Fibroblast of skin of left biceps (primary cell): Measurements from ENCODE around the gene EIF4E.
"Not testable (repeated sequence)": the region's sequence is repeated elsewhere in the genome, so short reads cannot be mapped to it uniquely, and the experiment has no call there.

Source experiments
- DNase-seq, 2 experiments: peaks; one replicate each; pipeline ENCODE4 v3.0.0-alpha.2; 2013; ENCODE audit warnings: low read depth in 2 of 2

EIF4E gene

GRCh38 chr4:98928505-98929340 is at the start of gene EIF4E:
EIF4E (minus strand) TSS chr4:98929133; CDS start chr4:98929112, 21 bp downstream.
- DNase-seq: peak; percentile 98

GRCh38 chr4:98977557-98977956 is 48.6 kb upstream of the EIF4E start:
- DNase-seq: no peak

GRCh38 chr4:98976716-98977115 is 47.8 kb upstream of the EIF4E start:
- DNase-seq: peak; percentile 29 to 44

GRCh38 chr4:98969878-98970785 is 41.2 kb upstream of the EIF4E start:
- no peak for DNase-seq

- DNase-seq: no peak
These were observed 38.9 kb upstream of the EIF4E start for GRCh38 chr4:98967786-98968329.

- DNase-seq: no peak
These were observed 38.0 kb upstream of the EIF4E start for GRCh38 chr4:98966926-98967325.

GRCh38 chr4:98963538-98964433 is 34.9 kb upstream of the EIF4E start:
- no peak for DNase-seq

- DNase-seq: no peak
These were observed 32.8 kb upstream of the EIF4E start for GRCh38 chr4:98961770-98962169.

GRCh38 chr4:98959411-98959810 is 30.5 kb upstream of the EIF4E start:
- DNase-seq: no peak

- no peak for DNase-seq
These were observed 29.1 kb upstream of the EIF4E start for GRCh38 chr4:98958065-98958464.

- no peak for DNase-seq
These were observed 26.3 kb upstream of the EIF4E start for GRCh38 chr4:98955229-98955628.

- no peak for DNase-seq
These were observed 22.8 kb upstream of the EIF4E start for GRCh38 chr4:98951710-98952109.

GRCh38 chr4:98950925-98951324 is 22.0 kb upstream of the EIF4E start:
- DNase-seq: no peak

GRCh38 chr4:98946359-98946758 is 17.4 kb upstream of the EIF4E start:
- DNase-seq: no peak

GRCh38 chr4:98945297-98945850 is 16.4 kb upstream of the EIF4E start:
- no peak for DNase-seq

- peak in 1 of 2 experiments; percentile 47 for DNase-seq
These were observed 11.0 kb upstream of the EIF4E start for GRCh38 chr4:98939892-98940298.

GRCh38 chr4:98939438-98939837 is 10.5 kb upstream of the EIF4E start:
- DNase-seq: no peak

GRCh38 chr4:98937986-98938720 is 9.2 kb upstream of the EIF4E start:
- no peak for DNase-seq

- no peak for DNase-seq
These were observed 6.7 kb upstream of the EIF4E start for GRCh38 chr4:98935633-98936032.

- DNase-seq: not testable (repeated sequence)
These were observed 5.9 kb upstream of the EIF4E start for GRCh38 chr4:98934851-98935250.
